T47D (cell line): ENCODE measurements around the gene WDR18.
"Not testable (repeated sequence)": the region's sequence is repeated elsewhere in the genome, so short reads cannot be mapped to it uniquely, and the experiment has no call there.

Source experiments
- DNase-seq, 2 experiments: peaks; one replicate each; pipeline versions ENCODE4 v3.0.0 to v3.0.0-alpha.2; 2011 to 2012; ENCODE audit warnings: low read depth in 1 of 2, low spot score in 1 of 2
- JUND ChIP-seq: IDR thresholded peaks from 2 replicates; pipeline ENCODE4 v1.6.1; 2012; ENCODE audit warnings: low read depth
- in situ Hi-C: cut with HindIII; loops from 2 replicates; pipeline ENCODE4 v1.10.0; 2016; ENCODE audit warnings: low sequenced_read_pairs, low pct_unique_long_range_greater_than_20kb

Gene WDR18

DNA sequence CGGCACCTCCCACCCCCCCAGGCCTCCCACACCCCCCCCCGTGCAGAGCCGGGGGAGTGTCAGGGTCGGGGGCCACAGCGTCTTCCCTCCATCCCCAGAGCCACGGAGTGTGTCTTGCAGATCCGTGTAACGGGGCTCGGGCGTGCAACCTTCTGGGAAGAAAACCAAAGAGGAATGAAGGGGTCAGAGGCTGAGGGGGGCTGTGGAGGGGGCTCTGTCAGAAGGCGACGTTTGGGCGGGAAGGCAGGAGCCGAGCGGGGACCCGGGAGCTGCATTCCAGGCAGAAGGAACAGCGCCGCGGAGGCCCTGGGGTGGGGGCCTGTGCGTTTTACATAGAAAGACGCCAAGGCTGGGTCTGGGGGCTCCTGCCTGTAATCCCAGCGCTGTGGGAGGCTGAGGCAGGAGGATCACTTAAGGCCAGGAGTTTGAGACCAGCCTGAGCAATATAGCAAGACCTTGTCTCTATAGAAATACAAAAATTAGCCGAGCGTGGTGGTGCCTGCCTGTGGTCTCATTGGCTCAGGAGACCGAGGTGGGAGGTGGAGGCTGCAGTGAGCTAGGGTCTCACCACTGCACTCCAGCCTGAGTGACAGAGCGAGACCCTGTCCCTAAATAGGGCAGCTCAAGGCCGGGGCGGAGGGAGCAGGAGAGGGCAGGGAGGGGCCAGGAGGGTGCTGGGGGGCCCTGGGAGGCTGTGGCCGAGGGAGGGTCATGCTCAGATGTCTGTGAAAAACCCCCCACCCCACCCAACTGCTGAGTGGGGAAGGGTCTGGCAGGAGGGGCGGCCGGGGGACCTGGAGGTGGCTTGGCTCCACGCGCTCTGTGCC, 30.5 kb upstream of the WDR18 start:
- DNase-seq: no peak
- no peak for TF ChIP-seq JUND
- in situ Hi-C loops: no loop called here

DNA sequence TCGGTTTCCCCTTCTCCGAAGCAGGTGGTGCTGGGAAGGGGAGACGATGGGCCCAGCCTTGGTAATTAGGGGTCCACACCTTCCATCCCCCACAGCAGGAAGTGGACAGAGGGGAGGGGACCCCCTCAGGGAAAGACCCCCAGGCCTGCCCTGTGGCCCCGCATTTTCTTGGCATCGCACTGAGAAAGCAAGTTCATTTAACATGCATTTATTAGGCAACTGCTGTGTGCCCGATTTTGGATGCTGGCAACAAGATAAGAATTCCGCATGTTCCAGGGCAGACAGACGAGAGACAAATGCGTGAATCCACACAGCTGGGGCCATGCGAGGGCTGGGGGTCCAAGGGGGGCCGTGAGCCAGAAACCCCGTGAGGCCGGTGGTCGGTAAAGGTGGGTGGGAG, 29.9 kb upstream of the WDR18 start:
- TF ChIP-seq JUND: no peak
- in situ Hi-C loops: no loop called here
- DNase-seq: no peak

DNA sequence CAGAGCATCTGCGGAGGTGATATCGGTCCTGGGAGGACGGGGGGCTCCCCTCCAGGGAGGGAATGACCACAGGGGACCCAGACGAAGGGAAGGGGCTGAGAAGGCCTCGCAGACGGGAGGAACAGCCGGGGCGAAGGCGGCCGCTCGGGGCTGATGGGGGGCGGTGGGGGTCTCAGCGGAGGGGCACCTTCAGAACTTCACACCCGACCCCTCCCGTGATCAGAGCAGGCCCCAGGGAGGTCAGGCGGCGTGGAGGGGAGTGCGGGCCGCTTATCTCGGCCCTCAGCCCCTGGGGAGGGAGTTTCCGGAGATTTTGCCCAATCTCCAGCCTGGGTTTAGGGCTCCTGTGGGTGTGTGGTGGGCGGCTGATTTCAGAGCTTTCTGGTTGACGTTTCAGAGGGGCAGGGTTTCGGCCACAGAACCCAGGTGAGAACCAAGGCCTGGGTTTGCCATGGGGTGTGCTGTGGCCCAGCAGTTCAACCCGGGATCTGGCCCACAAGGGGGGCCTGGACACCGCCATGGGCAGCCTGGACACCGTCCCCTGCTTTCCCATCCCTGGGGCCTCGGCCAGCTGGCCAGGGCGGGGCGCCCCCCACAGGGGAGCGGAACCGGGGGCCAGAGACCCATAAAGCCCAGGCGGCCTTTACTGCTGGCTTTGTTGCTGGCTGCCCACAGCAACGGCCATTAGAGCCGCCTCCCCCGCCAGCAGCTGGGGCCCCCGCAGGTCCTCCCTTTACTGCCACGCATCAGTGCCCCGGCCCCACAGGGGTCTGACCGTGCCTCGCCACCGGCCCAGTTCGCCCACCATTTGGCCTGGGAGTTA, 29.3 kb upstream of the WDR18 start:
- in situ Hi-C loops: no loop called here
- no peak for TF ChIP-seq JUND
- DNase-seq: no peak

DNA sequence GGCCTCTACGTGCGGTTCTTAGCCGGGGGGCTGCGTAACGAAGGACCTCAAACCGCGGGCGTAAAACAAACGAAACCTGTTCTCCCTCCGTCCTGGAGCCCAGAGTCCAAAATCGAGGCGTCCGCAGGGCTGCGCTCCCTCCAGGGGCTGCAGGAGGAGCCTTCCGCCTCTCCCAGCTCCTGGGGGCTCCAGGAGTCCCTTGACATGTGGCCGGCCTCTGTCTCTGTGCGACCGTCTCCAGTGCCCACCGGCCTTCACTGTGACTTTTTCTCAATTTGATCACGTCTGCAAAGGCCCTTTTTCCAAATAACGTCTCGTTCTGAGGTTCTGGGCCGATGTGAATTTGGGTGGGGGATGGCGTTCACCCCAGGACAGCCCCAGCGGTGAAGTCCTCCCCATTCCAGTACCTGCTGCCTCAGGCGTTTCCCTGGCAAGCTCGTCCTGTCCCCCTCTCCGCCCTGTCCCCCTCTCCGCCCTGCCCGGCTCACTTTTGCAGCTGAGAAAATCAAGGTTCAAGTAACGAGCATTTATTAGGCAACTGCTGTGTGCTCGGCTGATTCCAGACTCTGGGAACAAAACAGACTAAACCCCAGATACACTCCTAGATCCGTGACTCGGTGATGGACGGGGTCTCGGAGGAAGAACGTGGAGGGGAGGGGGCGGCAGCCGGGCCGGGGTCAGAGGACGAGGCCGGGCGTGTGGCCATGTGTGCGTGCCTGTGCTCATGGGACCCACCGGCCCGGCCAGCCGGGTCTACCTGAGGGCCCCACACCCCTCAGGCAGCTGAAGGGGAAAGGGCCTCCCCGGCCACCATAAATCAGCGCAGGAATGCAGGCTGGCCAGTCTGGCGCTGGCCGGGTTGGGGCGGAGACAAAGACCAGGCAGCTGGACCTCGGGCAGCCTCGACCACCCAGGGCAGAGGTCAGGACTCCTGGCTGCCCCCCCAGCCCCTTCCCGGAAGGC, 28.1 kb upstream of the WDR18 start:
- no peak for TF ChIP-seq JUND
- in situ Hi-C loops: no loop called here
- peak; percentile 38 to 46 for DNase-seq

- no peak for TF ChIP-seq JUND
Observed at GRCh38 chr19:956766-957440, 27.2 kb upstream of the WDR18 start.

DNA sequence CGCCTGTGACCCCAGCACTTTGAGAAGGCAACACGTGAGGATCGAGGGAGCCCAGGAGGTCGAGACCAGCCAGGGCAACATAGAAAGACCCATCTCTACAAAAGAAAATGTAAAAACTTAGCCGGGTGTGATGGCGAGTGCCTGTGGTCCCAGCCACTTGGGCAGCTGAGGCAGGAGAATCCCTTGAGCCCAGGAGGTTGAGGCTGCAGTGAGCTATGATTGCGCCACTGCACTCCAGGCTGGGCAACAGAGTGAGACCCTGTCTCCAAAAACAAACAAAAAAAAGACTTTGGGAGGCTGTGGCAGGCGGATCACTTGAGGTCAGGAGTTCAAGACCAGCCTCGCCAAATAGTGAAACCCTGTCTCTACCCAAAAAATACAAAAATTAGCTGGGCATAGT, 26.6 kb upstream of the WDR18 start:
- in situ Hi-C loops: not testable (repeated sequence)

More at GRCh38 chr19:956766-957440, 27.2 kb upstream of the WDR18 start:
- in situ Hi-C loops: no loop called here
- peak; percentile 59 to 62 for DNase-seq

GRCh38 chr19:958967-959855, 24.9 kb upstream of the WDR18 start:
- DNase-seq: no peak
- in situ Hi-C loops: no loop called here
- TF ChIP-seq JUND: no peak

More for the DNA sequence above, 26.6 kb upstream of the WDR18 start:
- not testable (repeated sequence) for DNase-seq

DNA sequence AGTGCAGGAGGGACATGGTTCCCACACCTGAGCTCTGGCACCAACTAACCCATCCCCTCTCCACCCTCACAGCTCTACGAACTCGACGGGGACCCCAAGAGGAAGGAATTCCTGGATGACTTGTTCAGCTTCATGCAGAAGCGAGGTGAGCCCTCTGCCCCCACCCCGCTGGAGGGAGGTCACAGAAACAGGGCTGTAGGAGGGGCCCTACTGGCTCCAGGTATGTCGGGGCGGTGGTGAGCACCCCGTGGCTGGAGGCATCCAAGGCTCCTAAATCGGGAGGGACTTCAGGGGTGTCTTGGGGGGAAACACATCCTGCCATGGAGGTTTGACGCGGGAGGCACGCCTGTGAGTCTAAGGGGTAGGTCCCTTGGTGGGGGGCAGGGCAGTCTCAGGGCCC, 24.1 kb upstream of the WDR18 start:
- in situ Hi-C loops: no loop called here
- TF ChIP-seq JUND: no peak
- DNase-seq: peak in 1 of 2 experiments; percentile 22

DNA sequence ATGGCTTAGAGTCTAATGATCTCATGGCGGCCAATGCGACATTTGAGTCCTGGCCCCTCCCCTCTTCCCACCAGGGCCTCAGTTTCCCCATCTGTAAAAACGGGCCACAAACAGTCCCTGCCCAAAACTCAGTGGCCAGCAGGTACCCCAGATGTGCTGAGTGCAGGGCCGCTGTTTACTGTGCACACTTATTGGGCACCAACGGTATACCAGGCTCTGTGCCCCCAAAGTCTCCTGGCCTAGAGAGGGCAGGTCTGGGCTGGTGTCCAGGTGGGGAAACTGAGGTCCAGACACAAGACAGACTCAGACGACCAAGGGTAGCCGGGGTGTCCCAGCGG, 23.6 kb upstream of the WDR18 start:
- TF ChIP-seq JUND: no peak
- in situ Hi-C loops: no loop called here
- no peak for DNase-seq

GRCh38 chr19:961866-962620, 22.1 kb upstream of the WDR18 start:
- DNase-seq: no peak
- in situ Hi-C loops: no loop called here
- TF ChIP-seq JUND: no peak
